Stimulated activated CD4-positive, alpha-beta T cell treated with anti-CD3 and anti-CD28 coated beads, TNF-alpha, amount 100 ng/mL, for 48 hours (primary cell): ENCODE results near the gene PLRG1.

Experiments
- DNase-seq, 3 donors: peaks; one replicate each; pipeline ENCODE4 v3.0.0-alpha.2; 2020; ENCODE audit warnings: low read depth in 3 of 3

PLRG1 gene

DNA sequence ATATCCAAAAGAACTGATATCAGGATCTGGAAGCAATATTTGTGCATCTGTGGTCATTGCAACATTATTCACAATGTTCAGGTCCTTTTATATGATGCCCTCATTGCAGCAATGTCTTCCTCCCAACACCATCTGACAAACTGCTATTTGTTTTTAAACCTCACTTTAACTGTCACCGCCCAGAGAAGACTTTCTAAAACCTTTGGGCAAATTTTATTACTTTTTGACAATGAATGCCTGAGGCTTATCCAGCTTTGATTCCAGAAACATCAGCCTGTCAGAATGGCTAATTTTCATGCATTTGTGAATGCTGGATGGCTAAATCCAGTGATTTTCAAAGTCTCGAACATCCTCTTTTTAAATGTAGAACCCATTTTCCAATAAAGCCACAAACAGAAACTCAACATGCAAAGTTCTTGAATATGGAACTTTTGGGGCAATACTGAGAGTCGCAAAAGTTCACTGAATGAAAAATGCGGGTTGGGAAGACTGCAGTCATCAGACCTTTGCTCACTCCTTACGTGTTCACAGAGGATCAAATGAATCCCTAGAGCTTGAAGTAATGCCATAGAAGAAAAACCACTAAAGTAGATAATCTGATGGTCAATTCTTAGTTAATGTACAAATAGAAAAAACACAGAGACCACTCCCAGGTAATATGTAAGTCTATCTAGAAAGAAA lies 23.1 kb upstream of the PLRG1 start:
- no peak for DNase-seq

DNA sequence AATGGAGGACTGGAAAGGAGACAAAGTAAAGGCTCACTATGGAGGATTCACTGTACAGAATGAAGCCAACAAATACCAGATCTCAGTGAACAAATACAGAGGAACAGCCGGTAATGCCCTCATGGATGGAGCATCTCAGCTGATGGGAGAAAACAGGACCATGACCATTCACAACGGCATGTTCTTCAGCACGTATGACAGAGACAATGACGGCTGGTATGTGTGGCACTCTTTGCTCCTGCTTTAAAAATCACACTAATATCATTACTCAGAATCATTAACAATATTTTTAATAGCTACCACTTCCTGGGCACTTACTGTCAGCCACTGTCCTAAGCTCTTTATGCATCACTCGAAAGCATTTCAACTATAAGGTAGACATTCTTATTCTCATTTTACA lies 19.4 kb upstream of the PLRG1 start:
- DNase-seq = no peak

DNA sequence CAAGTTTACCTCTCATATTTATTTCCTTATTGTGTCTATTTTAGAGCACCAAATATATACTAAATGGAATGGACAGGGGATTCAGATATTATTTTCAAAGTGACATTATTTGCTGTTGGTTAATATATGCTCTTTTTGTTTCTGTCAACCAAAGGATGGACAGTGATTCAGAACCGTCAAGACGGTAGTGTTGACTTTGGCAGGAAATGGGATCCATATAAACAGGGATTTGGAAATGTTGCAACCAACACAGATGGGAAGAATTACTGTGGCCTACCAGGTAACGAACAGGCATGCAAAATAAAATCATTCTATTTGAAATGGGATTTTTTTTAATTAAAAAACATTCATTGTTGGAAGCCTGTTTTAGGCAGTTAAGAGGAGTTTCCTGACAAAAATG lies 18.8 kb upstream of the PLRG1 start:
- DNase-seq = no peak

DNA sequence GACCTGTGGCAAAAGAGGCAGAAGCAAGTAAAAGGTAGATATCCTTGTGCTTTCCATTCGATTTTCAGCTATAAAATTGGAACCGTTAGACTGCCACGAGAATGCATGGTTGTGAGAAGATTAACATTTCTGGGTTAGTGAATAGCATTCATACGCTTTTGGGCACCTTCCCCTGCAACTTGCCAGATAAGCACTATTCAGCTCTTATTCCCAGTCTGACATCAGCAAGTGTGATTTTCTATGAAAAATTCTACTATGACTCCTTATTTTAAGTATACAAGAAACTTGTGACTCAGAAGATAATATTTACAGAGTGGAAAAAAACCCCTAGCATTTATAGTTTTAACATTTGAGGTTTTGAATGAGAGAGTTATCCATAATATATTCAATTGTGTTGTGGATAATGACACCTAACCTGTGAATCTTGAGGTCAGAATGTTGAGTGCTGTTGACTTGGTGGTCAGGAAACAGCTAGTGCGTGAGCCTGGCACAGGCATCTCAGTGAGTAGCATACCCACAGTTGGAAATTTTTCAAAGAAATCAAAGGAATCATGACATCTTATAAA lies 16.5 kb upstream of the PLRG1 start:
- DNase-seq = no peak

DNA sequence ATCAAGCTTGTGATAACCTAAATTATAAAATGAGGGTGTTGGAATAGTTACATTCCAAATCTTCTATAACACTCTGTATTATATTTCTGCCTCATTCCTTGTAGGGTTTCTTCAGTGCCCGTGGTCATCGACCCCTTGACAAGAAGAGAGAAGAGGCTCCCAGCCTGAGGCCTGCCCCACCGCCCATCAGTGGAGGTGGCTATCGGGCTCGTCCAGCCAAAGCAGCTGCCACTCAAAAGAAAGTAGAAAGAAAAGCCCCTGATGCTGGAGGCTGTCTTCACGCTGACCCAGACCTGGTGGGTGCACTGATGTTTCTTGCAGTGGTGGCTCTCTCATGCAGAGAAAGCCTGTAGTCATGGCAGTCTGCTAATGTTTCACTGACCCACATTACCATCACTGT lies 15.5 kb upstream of the PLRG1 start:
- no peak for DNase-seq

DNA sequence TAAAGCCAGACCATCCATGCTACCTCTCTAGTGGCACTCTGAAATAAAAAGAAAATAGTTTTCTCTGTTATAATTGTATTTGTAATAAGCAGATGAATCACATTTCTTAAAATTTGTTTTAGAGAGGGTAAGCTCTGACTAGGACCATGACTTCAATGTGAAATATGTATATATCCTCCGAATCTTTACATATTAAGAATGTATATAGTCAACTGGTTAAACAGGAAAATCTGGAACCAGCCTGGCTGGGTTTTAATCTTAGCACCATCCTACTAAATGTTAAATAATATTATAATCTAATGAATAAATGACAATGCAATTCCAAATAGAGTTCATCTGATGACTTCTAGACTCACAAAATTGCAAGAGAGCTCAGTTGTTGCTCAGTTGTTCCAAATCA lies 14.1 kb upstream of the PLRG1 start:
- no peak for DNase-seq

DNA sequence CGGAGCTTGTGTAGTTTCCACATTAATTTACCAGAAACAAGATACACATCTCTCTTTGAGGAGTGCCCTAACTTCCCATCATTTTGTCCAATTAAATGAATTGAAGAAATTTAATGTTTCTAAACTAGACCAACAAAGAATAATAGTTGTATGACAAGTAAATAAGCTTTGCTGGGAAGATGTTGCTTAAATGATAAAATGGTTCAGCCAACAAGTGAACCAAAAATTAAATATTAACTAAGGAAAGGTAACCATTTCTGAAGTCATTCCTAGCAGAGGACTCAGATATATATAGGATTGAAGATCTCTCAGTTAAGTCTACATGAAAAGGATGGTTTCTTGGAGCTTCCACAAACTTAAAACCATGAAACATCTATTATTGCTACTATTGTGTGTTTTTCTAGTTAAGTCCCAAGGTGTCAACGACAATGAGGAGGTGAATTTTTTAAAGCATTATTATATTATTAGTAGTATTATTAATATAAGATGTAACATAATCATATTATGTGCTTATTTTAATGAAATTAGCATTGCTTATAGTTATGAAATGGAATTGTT lies 12.6 kb upstream of the PLRG1 start, which contains the start of gene FGB:
Gene FGB, plus strand, starts transcription at position 315 of the 558 bp plus-strand sequence. Its CDS starts 8 bp downstream, at position 323.
- no peak for DNase-seq

DNA sequence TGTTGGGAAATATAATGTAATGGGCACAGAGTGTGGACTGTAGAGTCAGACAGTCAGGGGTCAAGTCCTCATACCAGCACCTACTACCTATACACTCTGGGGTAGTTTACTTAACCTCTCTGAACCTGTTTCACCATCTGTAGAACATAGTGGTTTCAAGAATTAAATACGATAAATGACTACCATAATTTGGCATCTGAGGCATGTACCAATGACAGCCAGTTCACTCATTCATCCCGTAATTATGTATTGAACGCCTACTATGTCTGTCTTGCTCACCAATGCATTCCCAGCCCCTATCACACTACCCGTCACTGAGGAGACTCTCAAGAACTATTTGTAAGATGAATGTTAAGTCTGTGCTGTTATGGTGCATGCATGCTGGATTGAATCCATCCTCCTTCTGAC lies 10.6 kb upstream of the PLRG1 start:
- no peak for DNase-seq

DNA sequence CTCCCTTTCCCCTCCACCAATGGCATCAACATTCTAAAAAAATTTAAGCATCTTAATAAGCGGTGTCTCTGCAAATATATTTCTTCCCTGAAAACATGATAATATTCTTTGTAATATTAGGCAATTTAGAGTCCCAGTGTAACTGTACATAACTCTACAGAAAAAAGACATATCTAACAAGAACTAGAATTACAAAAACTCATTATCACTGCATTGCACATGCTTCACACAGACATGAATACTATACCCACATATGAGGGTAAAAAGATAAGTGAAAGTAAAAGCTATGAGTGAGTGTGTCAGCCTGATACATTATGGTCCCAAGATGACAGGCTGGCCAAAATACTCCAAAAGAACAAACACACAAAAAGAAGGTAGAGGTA lies 10.2 kb upstream of the PLRG1 start:
- DNase-seq = no peak

DNA sequence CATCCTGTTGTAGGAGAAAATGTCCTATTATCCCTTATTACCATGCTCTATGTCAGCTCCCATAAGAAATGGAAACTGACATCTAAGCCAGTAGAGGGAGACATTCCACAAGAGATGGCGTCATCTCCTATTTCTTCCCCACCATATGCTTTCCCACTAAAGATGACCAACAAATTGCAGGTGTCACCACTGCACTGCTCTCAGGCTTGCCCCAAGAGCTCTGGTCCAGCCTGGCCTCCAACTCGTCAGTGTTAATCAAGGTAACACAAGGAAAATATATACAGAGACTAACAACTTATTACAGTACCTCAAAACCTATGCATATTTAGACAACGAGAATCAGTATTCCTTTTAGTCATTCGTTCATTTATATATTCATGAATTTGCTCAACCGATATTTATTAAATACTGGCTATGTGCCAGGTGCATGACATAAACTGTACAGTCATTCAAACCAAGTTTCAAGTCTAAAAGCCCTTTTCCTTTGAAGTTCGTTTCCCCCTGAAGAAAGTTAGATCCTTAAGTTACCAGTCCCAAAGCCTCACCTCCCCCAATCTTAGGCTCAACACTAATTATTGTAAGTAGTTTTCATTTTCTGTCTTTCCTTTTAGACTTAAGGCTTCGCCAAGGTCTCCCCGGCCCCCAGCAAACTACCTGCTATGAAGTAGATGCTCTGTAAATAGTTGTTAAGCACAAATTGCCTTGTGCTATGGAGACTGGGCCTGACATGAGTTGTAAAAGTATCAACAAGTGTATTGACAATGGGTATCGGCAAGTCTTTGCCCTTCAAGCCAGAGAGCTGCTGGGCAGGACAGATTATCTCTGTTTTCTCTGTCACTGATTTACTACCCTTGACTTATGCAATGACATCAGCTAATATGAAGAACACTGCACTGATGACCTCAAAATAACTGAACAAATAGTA lies 9.6 kb upstream of the PLRG1 start:
- no peak for DNase-seq

DNA sequence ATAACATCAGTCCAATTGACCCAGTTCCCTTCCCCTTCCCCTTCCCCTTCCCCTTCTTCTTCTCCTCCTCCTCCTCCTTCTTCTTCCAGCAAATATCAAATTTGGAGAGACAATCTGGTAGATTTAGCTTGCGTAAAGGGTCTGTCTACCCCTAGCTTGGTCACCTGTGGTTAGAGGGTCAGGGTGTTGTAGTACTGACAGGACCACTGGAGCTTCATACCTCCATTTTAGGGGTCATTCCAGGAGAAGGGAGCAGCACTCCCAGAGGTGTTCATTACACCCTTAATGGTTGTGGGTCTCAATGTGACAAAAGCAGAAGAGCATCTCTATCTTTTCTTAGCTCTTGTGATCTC lies 8.9 kb upstream of the PLRG1 start:
- no peak for DNase-seq

DNA sequence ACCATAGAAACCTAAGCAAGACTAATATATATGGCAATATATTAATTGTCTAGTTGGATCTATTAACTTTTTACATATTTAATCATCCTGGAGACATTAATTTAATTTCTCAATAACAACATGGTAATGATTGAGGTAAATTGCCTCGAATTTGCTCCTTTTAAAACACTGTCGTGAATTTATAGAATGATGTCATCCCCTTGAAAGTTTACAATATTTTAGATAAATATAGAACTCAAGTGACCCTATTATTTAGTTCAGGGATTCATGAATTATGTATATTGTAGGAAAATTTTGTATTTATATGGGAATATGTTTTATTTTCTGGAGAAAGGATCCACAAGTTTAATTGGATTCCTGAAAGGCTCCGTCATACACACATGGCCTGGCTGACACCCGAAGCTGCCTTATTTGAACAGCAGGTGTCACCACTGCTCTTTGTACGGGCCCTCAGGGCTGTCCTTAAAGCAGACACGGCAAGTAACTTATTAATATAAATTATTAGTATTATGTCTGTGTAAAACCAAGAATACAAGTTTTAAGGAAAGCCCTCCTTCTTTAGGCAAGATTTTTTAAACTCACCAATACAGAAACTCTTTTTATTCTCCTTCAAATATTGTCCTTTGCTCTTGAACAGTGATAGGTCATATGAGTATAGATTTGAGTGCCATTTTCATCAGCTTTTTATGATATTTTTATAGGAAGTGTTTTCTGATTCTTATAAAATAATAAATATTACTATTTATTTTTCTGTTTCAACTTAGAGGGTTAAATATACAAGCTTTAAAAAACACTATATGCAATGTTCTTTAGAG lies 1.9 kb upstream of the PLRG1 start:
- peak; percentile 36 to 42 (median 39) for DNase-seq

DNA sequence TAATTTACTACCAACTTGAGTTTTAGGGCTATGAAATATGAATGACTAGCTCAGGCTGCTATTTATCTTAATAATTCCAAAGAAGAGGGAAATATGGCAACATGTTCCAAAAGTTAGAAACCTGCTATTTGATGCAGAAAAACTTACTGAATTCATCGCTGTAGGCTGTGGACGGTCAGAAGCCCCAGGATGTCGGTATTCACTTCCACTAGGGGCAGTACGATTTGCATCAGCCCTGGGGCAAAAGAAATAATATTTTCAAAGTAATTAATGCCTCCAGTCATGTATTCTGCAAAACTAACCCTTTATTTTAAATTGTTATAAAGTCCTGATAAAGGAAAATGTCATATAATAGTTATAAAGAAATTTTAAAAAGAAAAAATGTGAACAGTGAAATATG lies 4.5 kb downstream of the PLRG1 start:
- no peak for DNase-seq

DNA sequence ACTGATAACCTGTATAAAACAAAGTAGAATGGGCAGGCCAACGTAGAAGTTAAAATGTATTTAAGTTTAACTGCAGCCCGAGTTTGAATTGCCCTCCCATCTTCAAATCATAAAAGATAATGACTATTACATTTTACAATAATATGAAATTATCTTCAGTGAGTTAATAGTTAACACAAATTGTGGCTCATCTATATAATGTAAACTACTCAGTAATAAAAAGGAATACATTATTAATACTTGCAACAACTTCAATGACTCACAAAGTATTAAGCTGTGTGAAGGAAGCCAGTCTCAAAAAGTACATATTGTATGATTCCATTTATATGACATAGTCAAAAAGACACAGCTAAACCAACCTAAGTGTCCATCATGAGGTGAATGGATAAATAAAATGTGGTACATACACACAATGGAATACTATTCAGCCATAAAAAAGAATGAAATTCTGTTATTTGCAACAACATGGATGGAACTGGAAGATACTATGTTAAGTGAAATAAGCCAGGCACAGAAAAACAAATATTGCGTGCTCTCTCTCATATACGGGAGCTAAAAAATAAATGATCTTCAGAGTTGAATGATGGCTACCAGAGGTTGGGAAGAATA lies 7.8 kb downstream of the PLRG1 start:
- DNase-seq = no peak

DNA sequence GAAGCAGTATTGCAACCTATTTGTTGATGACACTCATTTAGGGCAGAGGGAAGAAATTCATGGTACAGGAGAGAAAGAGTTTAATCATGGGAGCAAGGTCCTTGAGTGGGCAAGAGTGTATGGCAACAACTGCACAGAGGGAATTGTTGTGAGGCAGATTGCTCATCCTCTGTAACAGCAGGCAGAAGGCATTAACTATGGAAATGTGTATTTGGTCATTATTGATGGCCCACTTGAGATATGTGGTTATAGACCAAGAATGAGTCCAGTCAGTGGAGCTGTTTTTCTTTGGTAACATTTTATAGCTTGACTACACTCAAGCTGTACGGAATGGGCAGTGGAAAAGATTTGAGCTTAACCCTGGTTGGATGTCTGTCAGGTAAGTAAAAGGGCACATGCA lies 15.9 kb downstream of the PLRG1 start:
- DNase-seq = no peak

DNA sequence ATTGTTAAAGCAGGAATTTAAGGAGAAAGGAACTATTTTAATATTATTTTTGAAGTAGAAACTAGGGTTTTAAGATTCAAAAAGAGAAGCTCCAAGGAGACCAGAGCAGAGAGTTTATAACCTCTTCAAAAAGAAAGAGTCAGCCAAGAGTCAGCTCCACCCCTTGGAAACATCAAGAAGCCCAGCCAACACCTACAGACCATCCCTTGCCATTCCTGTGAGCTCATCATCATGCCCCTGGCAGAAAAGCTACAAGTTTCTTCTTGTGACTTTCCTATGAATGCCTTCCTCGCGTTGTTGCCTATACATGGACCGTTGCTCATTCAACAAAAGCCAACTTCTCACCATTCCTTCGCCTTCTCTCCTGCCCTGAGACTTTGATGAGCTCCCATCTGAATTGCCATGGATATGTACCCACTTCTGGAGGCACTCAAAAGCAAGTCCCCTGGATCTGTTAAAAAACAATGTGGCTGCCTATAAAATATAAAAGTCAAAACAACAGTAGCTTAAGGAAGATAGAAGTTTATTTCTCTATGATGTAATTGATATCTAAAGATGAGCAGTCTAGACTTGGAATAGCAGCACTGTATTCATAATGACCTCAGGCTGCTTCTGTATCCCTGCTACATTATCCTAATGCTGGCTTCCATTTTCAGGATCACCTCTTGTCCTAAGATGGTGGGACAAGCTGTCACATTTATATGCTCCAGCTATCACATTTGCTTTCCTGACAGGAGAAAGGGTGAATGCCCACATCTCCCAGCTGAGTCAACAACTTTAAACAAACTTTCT lies 20.3 kb downstream of the PLRG1 start:
- no peak for DNase-seq

DNA sequence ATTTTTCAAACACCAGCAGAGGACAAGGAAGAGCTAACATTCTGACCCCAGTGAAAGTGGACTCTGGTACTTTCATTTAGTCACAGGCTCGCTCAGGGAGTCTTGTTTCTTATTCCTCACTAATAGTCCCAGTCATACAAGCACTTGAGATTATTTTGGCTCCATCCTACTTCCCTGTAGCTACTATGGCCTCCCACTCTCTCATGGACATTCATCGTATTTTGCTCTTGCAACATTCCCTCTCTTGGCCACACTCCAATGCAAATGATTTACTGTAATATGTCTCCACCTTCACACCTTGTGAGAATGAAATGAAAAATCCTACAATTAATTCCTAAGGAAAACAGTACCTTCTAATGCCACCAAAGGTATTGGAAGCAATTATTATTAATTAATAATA lies 21.3 kb downstream of the PLRG1 start:
- DNase-seq = no peak

DNA sequence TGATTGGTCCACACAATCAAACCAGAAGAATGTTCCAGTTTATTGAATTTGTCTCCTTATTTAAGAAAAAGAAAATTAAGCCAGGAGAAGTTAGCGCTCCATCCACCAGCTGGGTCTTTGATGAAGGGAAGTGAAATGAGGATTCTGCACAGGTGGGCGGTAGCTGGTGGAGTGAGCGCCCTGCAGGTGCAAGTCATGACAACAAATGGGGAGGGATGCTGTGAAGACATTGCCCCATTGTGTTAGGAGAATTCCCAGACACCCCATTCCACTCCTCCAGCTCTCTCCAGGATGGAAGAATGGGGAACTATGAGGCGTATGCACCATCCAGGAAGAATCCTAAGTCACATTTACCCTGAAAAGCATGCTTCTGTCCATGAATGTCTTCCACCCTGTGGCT lies 22.9 kb downstream of the PLRG1 start:
- no peak for DNase-seq

DNA sequence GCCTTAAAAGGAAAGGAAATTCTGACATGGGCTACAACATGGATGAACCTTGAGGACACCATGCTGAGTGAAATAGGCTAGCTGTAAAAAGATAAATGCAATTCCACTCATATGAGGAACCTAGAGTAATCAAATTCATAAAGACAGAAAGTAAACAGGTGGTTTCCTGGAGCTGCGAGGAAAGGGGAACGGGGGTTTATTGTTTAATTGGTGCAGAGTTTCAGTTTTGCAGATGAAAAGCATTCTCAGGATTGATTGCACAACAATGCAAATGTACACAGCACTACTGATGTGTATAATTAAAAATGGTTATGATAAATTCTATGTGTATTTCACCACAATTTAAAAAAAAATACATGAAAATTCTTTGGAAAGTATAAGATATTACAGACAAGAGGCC lies 24.0 kb downstream of the PLRG1 start:
- no peak for DNase-seq

DNA sequence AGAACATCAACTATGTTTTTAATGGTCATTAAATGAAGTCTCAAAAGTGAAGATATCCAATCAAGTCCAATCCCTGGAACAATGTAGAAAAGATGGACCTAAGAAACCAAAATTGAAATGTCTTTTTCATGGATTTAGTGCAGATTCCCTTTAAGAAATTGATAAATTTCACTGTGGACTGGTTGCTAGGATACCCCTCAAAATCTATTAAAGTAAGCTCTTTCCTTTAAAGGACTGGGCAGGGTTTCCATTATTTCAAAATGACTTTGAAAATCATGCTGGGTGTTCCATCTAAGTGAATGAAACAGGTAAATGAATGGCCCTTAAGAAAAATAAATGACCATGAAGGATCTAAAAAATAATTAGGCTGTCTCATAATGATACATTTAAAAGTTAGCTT lies 28.6 kb downstream of the PLRG1 start:
- DNase-seq = no peak

DNA sequence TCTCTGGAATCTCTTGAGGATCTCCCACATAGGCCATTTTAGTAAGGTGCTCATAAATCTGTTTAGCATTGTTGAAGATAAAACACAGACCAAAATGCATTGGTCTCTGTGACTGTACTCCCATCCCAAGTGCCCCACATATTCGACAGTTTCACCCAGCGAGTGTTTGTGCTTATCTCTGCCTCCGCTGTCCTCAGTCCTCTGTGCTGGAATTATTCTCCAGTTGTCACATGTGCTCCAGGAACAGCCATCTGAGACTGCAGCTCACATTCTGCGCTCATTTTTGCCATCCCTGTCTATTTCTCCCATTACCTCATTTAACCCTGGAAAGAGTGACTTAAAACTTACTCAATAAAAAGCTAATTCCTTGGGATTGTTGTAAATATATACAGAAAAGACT lies 31.0 kb downstream of the PLRG1 start:
- no peak for DNase-seq
